Heart left ventricle (tissue), 13 donors: ENCODE results near the gene MVK.

ENCODE experiments used
- CTCF ChIP-seq, 12 donors: fragments of 200-600 bp; sonication (generic) in 4 of 12; IDR thresholded peaks; one replicate each; pipeline versions ENCODE4 v1.5.0 to v1.8.0; 2018 to 2022; ENCODE audit warnings: antibody characterized with exemption in 12 of 12, mild to moderate bottlenecking in 5 of 12
- POLR2A ChIP-seq, 2 donors: fragments of 450-650 bp; IDR thresholded peaks; one replicate each; pipeline ENCODE4 v1.6.1; 2017; ENCODE audit warnings: antibody characterized with exemption in 2 of 2, mild to moderate bottlenecking in 2 of 2, moderate library complexity in 2 of 2
- donor health status: ischemic (EF 13 %, LVEDD 7.1; RV severe dilation, severe dysfunction).
- donor health status: DM: no; HTN: yes; CAD: no.
- donor health status: DM: no; HTN: no; CAD: no.
- donor health status: ischemic (EF 25% LVEDD 6.9; RV normal size, moderate dysfunction).
- donor health status: ischemic (EF 25% LVEDD 5.7; RV mildly dilated, moderate dysfunction).
- donor health status: ischemic (EF 35%, LVEDD 5.7; RV mildly dilated, moderate dysfunction).
- donor health status: nonischemic (EF 11% LVEDD 7.7; RV severe dilation, severe dysfunction).
- donor health status: DM: yes; HTN: yes; CAD: no.
- donor health status: PGD.
- donor health status: ischemic (EF 29% LVEDD 5.4; RV normal size, mild dysfunction).
- donor health status: nonischemic (EF 23%, LVEDD 6.1; RV moderate dilation, normal function).

GRCh38 chr12:109596418-109597244 lies 23.0 kb downstream of the MVK start:
- TF ChIP-seq CTCF (IDR thresholded peaks at IDR 0.05) (no peak), POLR2A (IDR thresholded peaks at IDR 0.05) (no peak)
